Measurements from ENCODE around the gene GALNTL6. TPM values are rescaled to one million over a fixed set of nuclear protein-coding genes. Genes with fewer than 3 reads are reported as not detected.

GALNTL6 gene
- total and polyA plus RNA-seq, 2 donors (not counting 1 experiment from before 2014, with no cell fraction given), result not detected

GRCh38 chr4:172628263-172628662 is 815.1 kb downstream of the GALNTL6 start:
- H2AFZ ChIP-seq (ENCODE audit: low read length), result no peak overlapping the region
- no peaks in the 10 kb centered on the region for H3K4me1 ChIP-seq (ENCODE audit: control insufficient read depth, extremely low read depth, insufficient read depth, low read length)
- DNase-seq (ENCODE audit: low read depth in 2 of 2), result no peak
- no peak overlapping the region for H3K4me2 ChIP-seq (ENCODE audit: extremely low read depth, insufficient read depth, low read length)
- H3K79me2 ChIP-seq (ENCODE audit: control insufficient read depth, insufficient read depth, low read length), result no peaks in the 10 kb centered on the region
- H4K20me1 ChIP-seq (ENCODE audit: control insufficient read depth, extremely low read depth, insufficient read depth, low read length), result no peaks in the 10 kb centered on the region
- no peaks in the 10 kb centered on the region for H3K36me3 ChIP-seq (ENCODE audit: control insufficient read depth, insufficient read depth, low read length)
- no peaks in the 10 kb centered on the region for H3K27me3 ChIP-seq (ENCODE audit: control insufficient read depth, insufficient read depth, low read length)
- no peak overlapping the region for H3K4me3 ChIP-seq (replicated peaks in 1 of 4; ENCODE audit: control extremely low read depth in 1 of 4, insufficient read depth in 1 of 4, low read depth in 3 of 4, low read length in 4 of 4)
- H3K9me3 ChIP-seq (ENCODE audit: control insufficient read depth, insufficient read depth, low read depth, low read length), result no peaks in the 10 kb centered on the region
- TF ChIP-seq EZH2 (IDR thresholded peaks at IDR 0.05; ENCODE audit: low read length, missing control alignments) (no peak), CTCF (conservative IDR thresholded peaks at IDR 0.05 in 1 of 2, IDR thresholded peaks at IDR 0.05 in 1 of 2; ENCODE audit: low read depth in 1 of 2, low read length in 2 of 2) (no peak)
- H3K9ac ChIP-seq (ENCODE audit: insufficient read depth, low read length), result no peak overlapping the region
- no peak overlapping the region for H3K27ac ChIP-seq (ENCODE audit: insufficient read depth, low read length)

GRCh38 chr4:172630280-172630679 is 817.1 kb downstream of the GALNTL6 start:
- no peaks in the 10 kb centered on the region for H3K79me2 ChIP-seq (ENCODE audit: control insufficient read depth, insufficient read depth, low read length)
- H4K20me1 ChIP-seq (ENCODE audit: control insufficient read depth, extremely low read depth, insufficient read depth, low read length), result no peaks in the 10 kb centered on the region
- no peak overlapping the region for H3K9ac ChIP-seq (ENCODE audit: insufficient read depth, low read length)
- no peaks in the 10 kb centered on the region for H3K27me3 ChIP-seq (ENCODE audit: control insufficient read depth, insufficient read depth, low read length)
- no peak overlapping the region for H3K4me2 ChIP-seq (ENCODE audit: extremely low read depth, insufficient read depth, low read length)
- TF ChIP-seq EZH2 (IDR thresholded peaks at IDR 0.05; ENCODE audit: low read length, missing control alignments) (no peak), CTCF (conservative IDR thresholded peaks at IDR 0.05 in 1 of 2, IDR thresholded peaks at IDR 0.05 in 1 of 2; ENCODE audit: low read depth in 1 of 2, low read length in 2 of 2) (no peak)
- no peaks in the 10 kb centered on the region for H3K9me3 ChIP-seq (ENCODE audit: control insufficient read depth, insufficient read depth, low read depth, low read length)
- H3K36me3 ChIP-seq (ENCODE audit: control insufficient read depth, insufficient read depth, low read length), result no peaks in the 10 kb centered on the region
- DNase-seq (ENCODE audit: low read depth in 2 of 2), result no peak
- H2AFZ ChIP-seq (ENCODE audit: low read length), result no peak overlapping the region
- no peak overlapping the region for H3K4me3 ChIP-seq (replicated peaks in 1 of 4; ENCODE audit: control extremely low read depth in 1 of 4, insufficient read depth in 1 of 4, low read depth in 3 of 4, low read length in 4 of 4)
- H3K27ac ChIP-seq (ENCODE audit: insufficient read depth, low read length), result no peak overlapping the region
- H3K4me1 ChIP-seq (ENCODE audit: control insufficient read depth, extremely low read depth, insufficient read depth, low read length), result no peaks in the 10 kb centered on the region

- Histone ChIP-seq H2AFZ (ENCODE audit: low read length) (no peak overlapping the region), H3K36me3 (ENCODE audit: control insufficient read depth, insufficient read depth, low read length) (no peaks in the 10 kb centered on the region), H3K27ac (ENCODE audit: insufficient read depth, low read length) (no peak overlapping the region), H3K4me3 (replicated peaks in 1 of 4; ENCODE audit: control extremely low read depth in 1 of 4, insufficient read depth in 1 of 4, low read depth in 3 of 4, low read length in 4 of 4) (no peak overlapping the region), H4K20me1 (ENCODE audit: control insufficient read depth, extremely low read depth, insufficient read depth, low read length) (no peaks in the 10 kb centered on the region), H3K79me2 (ENCODE audit: control insufficient read depth, insufficient read depth, low read length) (no peaks in the 10 kb centered on the region), H3K27me3 (ENCODE audit: control insufficient read depth, insufficient read depth, low read length) (no peaks in the 10 kb centered on the region), H3K9me3 (ENCODE audit: control insufficient read depth, insufficient read depth, low read depth, low read length) (no peaks in the 10 kb centered on the region), H3K9ac (ENCODE audit: insufficient read depth, low read length) (no peak overlapping the region), H3K4me1 (ENCODE audit: control insufficient read depth, extremely low read depth, insufficient read depth, low read length) (no peaks in the 10 kb centered on the region), H3K4me2 (ENCODE audit: extremely low read depth, insufficient read depth, low read length) (no peak overlapping the region)
- DNase-seq (ENCODE audit: low read depth in 2 of 2), result no peak
- TF ChIP-seq CTCF (conservative IDR thresholded peaks at IDR 0.05 in 1 of 2, IDR thresholded peaks at IDR 0.05 in 1 of 2; ENCODE audit: low read depth in 1 of 2, low read length in 2 of 2) (no peak), EZH2 (IDR thresholded peaks at IDR 0.05; ENCODE audit: low read length, missing control alignments) (no peak)
These were observed 818.6 kb downstream of the GALNTL6 start for GRCh38 chr4:172631832-172632231.
